NCI-H1694 treated with DMSO at 0.1 percent for 48 hours (cell line): Measurements from ENCODE around the gene PRM1.

Source experiments
- DNase-seq: peaks from one replicate; lab custom pipeline; 2025; lab: John Stamatoyannopoulos, UW

Gene PRM1

GRCh38 chr16:11272921-11273720 is 8.0 kb downstream of the PRM1 start, which contains the start of gene PRM3:
Gene PRM3, minus strand, starts transcription at chr16:11273629. Its CDS starts 34 bp downstream, at chr16:11273595.
- DNase-seq, result no peak

- no peak for DNase-seq
These were observed 8.6 kb downstream of the PRM1 start for GRCh38 chr16:11272484-11272883.

GRCh38 chr16:11271610-11272009 is 9.5 kb downstream of the PRM1 start:
- DNase-seq, result no peak

GRCh38 chr16:11270602-11271162 is 10.4 kb downstream of the PRM1 start:
- DNase-seq, result no peak

- DNase-seq, result no peak
These were observed 12.2 kb downstream of the PRM1 start, which contains the start of gene TNP2 for GRCh38 chr16:11268921-11269375. Gene TNP2, minus strand, starts transcription at chr16:11269325. Its CDS starts 63 bp downstream, at chr16:11269262.

GRCh38 chr16:11265124-11265523 is 16.0 kb downstream of the PRM1 start:
- DNase-seq, result no peak

GRCh38 chr16:11264155-11264832 is 16.8 kb downstream of the PRM1 start:
- no peak for DNase-seq

GRCh38 chr16:11263737-11264136 is 17.4 kb downstream of the PRM1 start:
- no peak for DNase-seq

GRCh38 chr16:11262915-11263314 is 18.2 kb downstream of the PRM1 start:
- no peak for DNase-seq

- DNase-seq, result no peak
These were observed 20.5 kb downstream of the PRM1 start for GRCh38 chr16:11260596-11260966.

- DNase-seq, result no peak
These were observed 21.2 kb downstream of the PRM1 start for GRCh38 chr16:11259655-11260595.

- DNase-seq, result no peak
These were observed 22.3 kb downstream of the PRM1 start for GRCh38 chr16:11258553-11259492.

- peak; percentile 58 for DNase-seq
These were observed 23.8 kb downstream of the PRM1 start for GRCh38 chr16:11257131-11257938.

- no peak for DNase-seq
These were observed 24.4 kb downstream of the PRM1 start for GRCh38 chr16:11256661-11257130.

GRCh38 chr16:11255737-11256660 is 25.1 kb downstream of the PRM1 start, which contains the start of gene SOCS1:
Gene SOCS1, minus strand, starts transcription at chr16:11256204. Its CDS starts 726 bp downstream, at chr16:11255478.
- DNase-seq, result peak; percentile 49

GRCh38 chr16:11254913-11255736 is 26.0 kb downstream of the PRM1 start:
- no peak for DNase-seq
